ENCODE results near the gene CNTNAP2.

GRCh38 chr7:148162808-148163207 lies 2046.2 kb downstream of the CNTNAP2 start:
- TF ChIP-seq PKNOX1 (IDR thresholded peaks at IDR 0.05) (no peak), FOXA1 (IDR thresholded peaks at IDR 0.05) (no peak), BHLHE40 (IDR thresholded peaks at IDR 0.05; ENCODE audit: borderline replicate concordance) (no peak), FOXM1 (IDR thresholded peaks at IDR 0.05; ENCODE audit: borderline replicate concordance) (no peak), TARDBP (IDR thresholded peaks at IDR 0.05) (no peak), ARNT (IDR thresholded peaks at IDR 0.05) (no peak), HDGF (IDR thresholded peaks at IDR 0.05; ENCODE audit: borderline replicate concordance) (no peak), ZNF384 (IDR thresholded peaks at IDR 0.05) (no peak)
